T47D (cell line): Measurements from ENCODE around the gene TSEN15.
A peak's percentile ranks its signal among the peaks of the same experiment; 100 is the strongest.

Experiments used
- DNase-seq, 2 experiments: peaks; one replicate each; pipeline versions ENCODE4 v3.0.0 to v3.0.0-alpha.2; 2011 to 2012; ENCODE audit warnings: low read depth in 1 of 2, low spot score in 1 of 2
- JUND ChIP-seq: IDR thresholded peaks from 2 replicates; pipeline ENCODE4 v1.6.1; 2012; ENCODE audit warnings: low read depth
- in situ Hi-C: cut with HindIII; loops from 2 replicates; pipeline ENCODE4 v1.10.0; 2016; ENCODE audit warnings: low sequenced_read_pairs, low pct_unique_long_range_greater_than_20kb

Gene TSEN15

DNA sequence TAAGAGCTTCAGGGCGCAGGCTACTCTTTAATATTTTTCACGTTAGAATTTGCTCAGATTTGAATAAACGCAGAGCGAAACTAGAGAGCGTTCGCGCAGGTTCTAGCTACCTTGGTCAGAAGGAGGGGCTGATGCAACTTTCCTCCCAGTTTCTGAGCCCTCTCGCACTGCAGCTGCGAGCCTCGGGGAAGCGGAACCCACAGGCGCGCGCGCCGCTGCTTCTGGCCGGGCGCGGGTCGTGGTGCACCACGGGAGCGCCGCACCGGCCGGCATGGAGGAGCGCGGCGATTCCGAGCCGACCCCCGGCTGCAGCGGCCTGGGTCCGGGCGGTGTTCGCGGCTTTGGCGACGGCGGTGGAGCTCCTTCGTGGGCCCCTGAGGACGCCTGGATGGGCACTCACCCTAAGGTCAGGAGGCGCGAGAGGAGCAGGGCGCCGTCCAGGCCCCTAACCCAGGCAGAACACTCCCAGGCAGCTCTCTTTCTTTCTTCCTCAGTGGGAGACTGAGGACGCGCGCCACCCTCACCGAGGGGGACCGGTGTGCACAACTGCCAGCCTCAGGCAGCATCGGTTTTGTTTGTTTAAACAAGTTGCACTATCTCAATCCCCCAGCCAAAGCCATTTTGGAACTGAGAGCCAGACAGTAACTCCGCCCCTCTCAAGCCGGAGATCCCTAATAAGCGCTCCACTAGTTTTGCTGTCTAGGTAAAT, at the start of gene TSEN15:
Gene TSEN15, plus strand, starts transcription at position 246 of the 709 bp plus-strand sequence. Its CDS starts 26 bp downstream, at position 272.
- TF ChIP-seq JUND: no peak
- peak; percentile 84 to 90 for DNase-seq
- in situ Hi-C loops: no loop called here

GRCh38 chr1:184002071-184002470, 49.5 kb upstream of the TSEN15 start:
- no peak for TF ChIP-seq JUND
- in situ Hi-C loops: no loop called here
- DNase-seq: no peak

- no peak for TF ChIP-seq JUND
- no peak for DNase-seq
- in situ Hi-C loops: no loop called here
These were observed 46.6 kb upstream of the TSEN15 start for GRCh38 chr1:184004935-184005334.

- in situ Hi-C loops: no loop called here
These were observed 46.0 kb upstream of the TSEN15 start for GRCh38 chr1:184005506-184005905.

DNA sequence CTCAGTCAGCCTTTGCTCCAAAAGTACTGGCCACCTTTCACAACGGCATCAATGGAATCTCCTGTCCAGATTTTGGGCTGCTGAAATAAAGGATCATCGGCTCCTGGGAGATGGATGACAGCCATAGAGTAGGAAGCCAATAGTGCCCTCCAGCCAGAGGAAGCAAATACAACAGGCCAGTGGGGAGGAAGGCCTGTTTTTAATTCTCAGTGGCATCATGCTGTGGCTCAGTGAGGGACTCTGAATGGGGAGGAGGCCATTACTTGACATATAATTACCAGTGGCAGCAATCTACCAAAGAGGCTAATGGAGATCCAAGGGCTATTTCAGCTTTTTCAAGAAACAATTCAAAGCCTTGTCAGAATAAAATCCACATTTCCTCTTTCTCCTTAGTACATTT, 40.7 kb upstream of the TSEN15 start:
- in situ Hi-C loops: no loop called here
- no peak for TF ChIP-seq JUND
- DNase-seq: no peak

More at GRCh38 chr1:184005506-184005905, 46.0 kb upstream of the TSEN15 start:
- no peak for TF ChIP-seq JUND
- DNase-seq: no peak

GRCh38 chr1:184012187-184012586, 39.3 kb upstream of the TSEN15 start:
- in situ Hi-C loops: no loop called here
- TF ChIP-seq JUND: no peak
- DNase-seq: no peak

DNA sequence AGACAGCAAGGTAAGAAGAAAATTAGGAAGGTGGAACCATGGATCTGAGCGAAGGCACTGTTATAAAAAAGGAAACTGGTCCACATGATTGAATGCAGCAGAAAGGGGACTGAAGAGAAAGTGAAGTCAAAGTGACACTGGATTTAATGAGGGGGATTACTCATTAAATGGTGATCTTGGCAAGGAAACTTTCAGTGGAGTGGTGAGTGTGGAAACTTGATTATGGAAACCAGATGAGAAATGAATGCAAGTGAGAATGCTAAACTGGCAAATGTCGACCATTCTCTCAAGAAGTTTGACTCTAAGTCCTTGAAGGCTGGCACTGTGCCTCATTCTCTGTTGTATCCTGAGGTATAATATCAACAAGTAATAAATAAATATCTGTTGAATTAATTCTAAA, 37.3 kb upstream of the TSEN15 start:
- no peak for TF ChIP-seq JUND
- in situ Hi-C loops: no loop called here
- DNase-seq: no peak

- no peak for TF ChIP-seq JUND
- no peak for DNase-seq
- in situ Hi-C loops: no loop called here
These were observed 35.4 kb upstream of the TSEN15 start for GRCh38 chr1:184016169-184016568.

- DNase-seq: no peak
- no peak for TF ChIP-seq JUND
- in situ Hi-C loops: no loop called here
These were observed 34.2 kb upstream of the TSEN15 start for GRCh38 chr1:184017306-184017705.

DNA sequence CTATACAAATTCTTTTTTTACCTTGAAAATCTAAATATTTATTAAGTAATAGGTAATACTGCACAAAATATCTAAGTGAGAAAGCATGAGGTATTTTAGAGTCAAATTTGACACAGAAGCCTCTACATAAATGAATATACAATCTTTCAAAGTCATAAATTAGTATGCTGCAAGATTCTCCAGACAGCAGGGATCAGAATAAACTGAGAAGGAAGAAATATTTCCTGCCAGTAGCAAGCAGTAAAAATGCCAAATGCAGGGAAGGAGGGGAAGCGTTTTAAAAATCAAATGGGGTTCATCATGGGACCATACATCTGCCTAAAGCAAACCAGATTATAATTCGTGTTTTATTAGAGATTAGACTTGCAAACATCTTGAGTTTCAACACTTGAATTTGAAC, 32.9 kb upstream of the TSEN15 start:
- in situ Hi-C loops: no loop called here
- DNase-seq: no peak
- TF ChIP-seq JUND: no peak

GRCh38 chr1:184019069-184019468, 32.5 kb upstream of the TSEN15 start:
- TF ChIP-seq JUND: no peak
- no peak for DNase-seq
- in situ Hi-C loops: no loop called here

- DNase-seq: no peak
- no peak for TF ChIP-seq JUND
- in situ Hi-C loops: no loop called here
These were observed 32.0 kb upstream of the TSEN15 start for GRCh38 chr1:184019506-184019905.

DNA sequence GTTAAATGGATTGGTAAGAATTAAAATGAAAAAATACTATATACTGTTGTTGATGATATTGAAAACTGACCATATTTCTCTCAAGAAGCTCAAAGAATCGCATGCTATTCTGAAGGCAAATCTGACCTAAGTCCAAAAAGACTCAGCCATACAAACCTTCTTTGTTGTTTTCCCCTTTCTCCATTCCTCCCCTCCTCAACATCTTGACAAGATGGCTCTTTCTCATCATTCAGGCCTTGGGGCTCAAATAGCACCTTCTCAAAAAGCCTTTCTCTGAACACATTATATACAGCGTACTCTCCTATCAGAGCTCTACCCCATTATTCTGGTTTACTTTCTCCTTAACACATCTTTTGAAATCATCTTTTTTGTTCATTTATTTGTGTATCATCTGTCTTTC, 31.2 kb upstream of the TSEN15 start:
- TF ChIP-seq JUND: no peak
- in situ Hi-C loops: no loop called here
- DNase-seq: no peak

DNA sequence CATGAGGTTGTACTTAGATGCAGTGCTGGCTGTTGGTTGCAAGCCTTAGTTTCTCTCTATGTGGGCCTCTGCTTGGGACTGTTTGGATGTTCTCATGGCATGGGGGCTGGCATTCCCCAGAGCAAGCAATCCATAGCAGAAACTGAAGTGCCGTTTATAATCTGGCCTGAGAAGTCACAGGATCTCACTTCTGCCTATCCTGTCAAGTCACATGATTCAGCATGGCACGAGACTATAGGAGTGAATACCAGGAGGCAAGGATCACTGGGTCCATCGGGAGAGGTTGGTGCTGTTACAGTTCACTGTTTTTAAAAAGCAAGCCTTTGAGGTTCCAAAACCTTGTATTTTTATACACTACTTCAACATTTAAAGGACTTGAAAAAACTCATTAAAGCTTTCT, 30.7 kb upstream of the TSEN15 start:
- in situ Hi-C loops: no loop called here
- no peak for TF ChIP-seq JUND
- no peak for DNase-seq

DNA sequence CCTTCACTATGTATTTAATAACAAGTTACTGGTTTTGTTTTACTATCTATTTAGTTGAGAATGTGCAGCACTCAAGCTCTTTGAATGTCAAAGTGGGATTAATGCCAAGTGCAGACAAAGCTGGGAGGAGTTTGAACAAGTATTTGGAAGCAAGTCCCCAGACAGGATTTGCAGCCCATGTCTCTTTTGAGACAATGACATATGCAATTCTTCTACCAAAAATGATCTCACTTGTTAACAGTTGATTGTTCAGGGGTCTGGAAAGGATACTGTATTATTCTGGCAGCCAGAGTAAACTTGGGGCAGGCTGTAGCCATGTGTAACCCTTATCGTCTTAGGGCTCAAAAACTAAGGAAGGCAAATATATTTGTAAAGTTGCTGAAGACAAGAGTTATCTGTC, 29.8 kb upstream of the TSEN15 start:
- peak in 1 of 2 experiments; percentile 65 for DNase-seq
- TF ChIP-seq JUND: no peak
- in situ Hi-C loops: no loop called here
